Measurements from ENCODE around the gene PLCB4. TPM values are rescaled to one million over a fixed set of nuclear protein-coding genes. Genes with fewer than 3 reads are reported as not detected.

The PLCB4 gene
- total RNA-seq, 4 donors from 2014 or later: 6.3 to 24.5 (median 10.4) TPM

DNA sequence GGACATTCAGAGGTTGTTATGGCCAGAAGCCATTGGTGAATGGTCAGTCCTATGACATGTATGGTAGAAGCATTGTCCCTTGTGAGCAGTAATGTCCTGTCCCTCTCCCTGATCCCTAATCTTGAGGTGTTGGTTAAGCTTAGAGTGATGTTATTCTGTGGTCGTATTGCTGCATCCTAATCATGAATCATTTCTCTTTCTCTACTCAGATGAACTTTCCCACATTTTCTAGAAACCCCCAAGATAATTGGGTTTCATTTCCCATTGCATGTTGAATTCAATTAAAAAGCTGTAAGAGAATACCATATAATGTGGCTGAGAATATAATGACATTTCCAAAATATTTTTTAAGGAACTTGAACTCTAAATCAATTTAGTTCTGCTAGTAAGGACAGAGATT is 175.1 kb downstream of the PLCB4 start:
- no peak overlapping the region for H3K4me3 ChIP-seq
- WGBS: 59% methylated on average over 1 of the region's 1 CpG
- H3K9me3 ChIP-seq: no peaks in the 10 kb centered on the region
- no peaks in the 10 kb centered on the region for H3K27me3 ChIP-seq
- no peaks in the 10 kb centered on the region for H3K36me3 ChIP-seq
- H3K4me1 ChIP-seq: no peaks in the 10 kb centered on the region
- TF ChIP-seq EP300 (IDR thresholded peaks at IDR 0.05) (no peak), POLR2AphosphoS5 (IDR thresholded peaks at IDR 0.05) (no peak), POLR2A (IDR thresholded peaks at IDR 0.05) (no peak), CTCF (IDR thresholded peaks at IDR 0.05) (no peak)
- DNase-seq (ENCODE audit: low spot score in 2 of 2): no peak
- H3K27ac ChIP-seq: no peak overlapping the region

GRCh38 chr20:9244811-9245210 is 175.9 kb downstream of the PLCB4 start:
- Histone ChIP-seq H3K27me3 (no peaks in the 10 kb centered on the region), H3K27ac (no peak overlapping the region), H3K9me3 (no peaks in the 10 kb centered on the region), H3K36me3 (no peaks in the 10 kb centered on the region), H3K4me1 (no peaks in the 10 kb centered on the region), H3K4me3 (no peak overlapping the region)
- no peak for TF ChIP-seq CTCF (IDR thresholded peaks at IDR 0.05)
- no peak for TF ChIP-seq POLR2A (IDR thresholded peaks at IDR 0.05)
- no peak for TF ChIP-seq EP300 (IDR thresholded peaks at IDR 0.05)
- no peak for TF ChIP-seq POLR2AphosphoS5 (IDR thresholded peaks at IDR 0.05)
- 86% methylated on average over 2 of the region's 2 CpGs for WGBS
- DNase-seq (ENCODE audit: low spot score in 2 of 2): no peak

DNA sequence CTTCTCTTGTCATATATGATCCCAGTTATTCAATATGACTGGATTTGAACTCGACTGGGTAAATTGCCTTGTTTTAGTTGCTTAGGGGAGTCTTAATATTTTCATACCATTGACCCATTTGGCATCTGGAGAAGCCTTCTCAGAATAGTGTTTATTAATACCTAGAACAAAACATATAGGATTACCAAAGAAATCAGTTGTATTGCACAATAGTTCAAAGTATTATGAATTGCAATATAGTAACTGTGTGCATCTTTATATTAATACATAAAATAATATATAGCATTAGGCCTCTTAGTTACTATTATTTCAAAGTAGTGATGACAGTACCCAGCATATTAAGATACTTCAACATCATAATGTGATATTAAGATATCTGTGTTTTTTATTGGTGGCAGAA is 177.8 kb downstream of the PLCB4 start:
- H3K27me3 ChIP-seq: no peaks in the 10 kb centered on the region
- 85% methylated on average over 1 of the region's 1 CpG for WGBS
- H3K36me3 ChIP-seq: no peaks in the 10 kb centered on the region
- no peak for DNase-seq (ENCODE audit: low spot score in 2 of 2)
- H3K4me1 ChIP-seq: no peaks in the 10 kb centered on the region
- no peak overlapping the region for H3K27ac ChIP-seq
- no peak overlapping the region for H3K4me3 ChIP-seq
- TF ChIP-seq POLR2A (IDR thresholded peaks at IDR 0.05) (no peak), CTCF (IDR thresholded peaks at IDR 0.05) (no peak), POLR2AphosphoS5 (IDR thresholded peaks at IDR 0.05) (no peak), EP300 (IDR thresholded peaks at IDR 0.05) (no peak)
- H3K9me3 ChIP-seq: no peaks in the 10 kb centered on the region

DNA sequence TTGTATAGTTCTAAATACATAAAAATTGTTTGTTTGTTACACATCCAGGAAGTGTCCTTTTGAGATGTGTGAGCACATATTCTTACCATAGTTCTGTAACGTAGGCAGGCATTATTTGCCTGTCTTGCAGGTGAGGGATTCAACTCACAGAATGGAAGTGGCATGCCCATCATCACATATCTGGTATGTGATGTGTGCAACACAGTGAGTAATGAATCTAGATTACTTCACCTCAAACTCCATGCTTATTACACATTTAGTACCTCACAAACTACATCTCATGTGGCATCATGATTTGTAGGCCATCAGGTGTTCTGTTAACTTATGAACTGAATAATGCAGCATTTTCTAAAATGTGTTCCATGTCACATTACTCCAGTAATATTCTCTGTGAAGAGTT is 181.6 kb downstream of the PLCB4 start:
- Histone ChIP-seq H3K4me1 (no peaks in the 10 kb centered on the region), H3K9me3 (no peaks in the 10 kb centered on the region), H3K36me3 (no peaks in the 10 kb centered on the region), H3K27ac (no peak overlapping the region), H3K27me3 (no peaks in the 10 kb centered on the region), H3K4me3 (no peak overlapping the region)
- no peak for TF ChIP-seq CTCF (IDR thresholded peaks at IDR 0.05)
- no peak for TF ChIP-seq POLR2A (IDR thresholded peaks at IDR 0.05)
- no peak for TF ChIP-seq POLR2AphosphoS5 (IDR thresholded peaks at IDR 0.05)
- TF ChIP-seq EP300 (IDR thresholded peaks at IDR 0.05): no peak
- no peak for DNase-seq (ENCODE audit: low spot score in 2 of 2)
- 89% methylated on average over 1 of the region's 1 CpG for WGBS

DNA sequence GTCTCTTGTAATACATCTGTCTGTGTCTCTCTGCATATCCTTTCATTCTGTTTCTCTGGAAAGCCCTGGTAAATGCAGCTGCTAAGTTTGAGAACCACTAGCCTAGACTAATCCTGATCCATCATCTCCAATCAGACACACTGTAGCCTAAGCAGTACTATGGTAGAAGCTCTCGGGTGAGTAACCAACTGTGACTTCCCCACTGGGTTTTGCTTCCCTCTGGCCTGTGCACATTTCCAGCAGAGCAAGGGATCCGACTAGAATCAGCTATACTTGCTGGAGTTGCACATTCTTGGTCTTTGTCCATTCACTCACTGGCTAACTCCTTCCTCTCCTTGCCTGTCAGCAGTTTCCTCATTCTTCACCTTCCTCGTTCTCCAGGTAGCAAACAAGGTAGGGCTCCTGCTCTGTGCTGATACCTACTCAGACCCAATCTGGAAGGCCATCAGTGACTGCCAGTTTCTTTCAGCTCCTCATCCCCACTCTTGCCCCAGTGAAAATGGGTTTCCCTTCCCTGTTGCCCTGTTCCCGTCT is 184.2 kb downstream of the PLCB4 start:
- no peaks in the 10 kb centered on the region for H3K4me1 ChIP-seq
- H3K27me3 ChIP-seq: no peaks in the 10 kb centered on the region
- no peaks in the 10 kb centered on the region for H3K36me3 ChIP-seq
- no peak overlapping the region for H3K27ac ChIP-seq
- WGBS: 69% methylated on average over 4 of the region's 4 CpGs
- no peaks in the 10 kb centered on the region for H3K9me3 ChIP-seq
- no peak for DNase-seq (ENCODE audit: low spot score in 2 of 2)
- TF ChIP-seq EP300 (IDR thresholded peaks at IDR 0.05): no peak
- TF ChIP-seq CTCF (IDR thresholded peaks at IDR 0.05): no peak
- no peak for TF ChIP-seq POLR2AphosphoS5 (IDR thresholded peaks at IDR 0.05)
- TF ChIP-seq POLR2A (IDR thresholded peaks at IDR 0.05): no peak
- no peak overlapping the region for H3K4me3 ChIP-seq
